ENCODE results near the gene CLEC2D. TPM values are rescaled to one million over a fixed set of nuclear protein-coding genes. Genes with fewer than 3 reads are reported as not detected.
A peak's percentile ranks its signal among the peaks of the same experiment; 100 is the strongest.
"Not testable (repeated sequence)": the region's sequence is repeated elsewhere in the genome, so short reads cannot be mapped to it uniquely, and the experiment has no call there.

The CLEC2D gene
- polyA plus RNA-seq, result 102 TPM

- peaks cover 0 to 2% (median 0%) of the 10 kb centered on the region in 3 donors for H3K9me3 Mint-ChIP-seq
- H3K27me3 Mint-ChIP-seq, result no peaks in the 10 kb centered on the region
- peak within 1 kb of the TSS; percentile 78 to 94 (median 90) for H3K27ac Mint-ChIP-seq
- peak within 1 kb of the TSS; percentile 85 to 91 (median 88) for H3K4me3 Mint-ChIP-seq
- H3K36me3 Mint-ChIP-seq, result peaks cover 5% of the 10 kb centered on the region
- peaks cover 53 to 60% (median 57%) of the 10 kb centered on the region in 3 donors for H3K4me1 Mint-ChIP-seq
Measured at GRCh38 chr12:9669534-9669933, at the start of gene CLEC2D. Gene CLEC2D, plus strand, starts transcription at chr12:9669713. Its CDS starts 22 bp downstream, at chr12:9669735.

GRCh38 chr12:9625019-9625418, 44.5 kb upstream of the CLEC2D start:
- Mint-ChIP-seq H3K36me3 (peaks cover 8% of the 10 kb centered on the region), H3K9me3 (peaks cover 0 to 8% (median 4%) of the 10 kb centered on the region in 3 donors), H3K4me3 (peak overlapping the region in 1 of 4 donors; percentile 43), H3K4me1 (peaks cover under 1 to 5% (median 4%) of the 10 kb centered on the region in 3 donors), H3K27me3 (no peaks in the 10 kb centered on the region), H3K27ac (no peak overlapping the region)

GRCh38 chr12:9626291-9626690, 43.2 kb upstream of the CLEC2D start:
- Mint-ChIP-seq H3K36me3 (peaks cover 4% of the 10 kb centered on the region), H3K9me3 (peaks cover 0 to 8% (median 4%) of the 10 kb centered on the region in 3 donors), H3K4me1 (peaks cover 0 to 2% (median 2%) of the 10 kb centered on the region in 3 donors), H3K27me3 (no peaks in the 10 kb centered on the region), H3K4me3 (no peak overlapping the region), H3K27ac (no peak overlapping the region)

GRCh38 chr12:9626821-9627220, 42.7 kb upstream of the CLEC2D start:
- Mint-ChIP-seq H3K27ac (no peak overlapping the region), H3K27me3 (no peaks in the 10 kb centered on the region), H3K36me3 (peaks cover 4% of the 10 kb centered on the region)

GRCh38 chr12:9632766-9633165, 36.7 kb upstream of the CLEC2D start:
- peaks cover 3% of the 10 kb centered on the region for H3K27me3 Mint-ChIP-seq
- H3K36me3 Mint-ChIP-seq, result peaks cover 9% of the 10 kb centered on the region
- peaks cover 0 to 3% (median 0%) of the 10 kb centered on the region in 3 donors for H3K9me3 Mint-ChIP-seq
- H3K4me3 Mint-ChIP-seq, result no peak overlapping the region
- peaks cover 30 to 34% (median 30%) of the 10 kb centered on the region in 3 donors for H3K4me1 Mint-ChIP-seq
- no peak overlapping the region for H3K27ac Mint-ChIP-seq

More at GRCh38 chr12:9626821-9627220, 42.7 kb upstream of the CLEC2D start:
- Mint-ChIP-seq H3K9me3 (peaks cover 0 to 8% (median 4%) of the 10 kb centered on the region in 3 donors), H3K4me1 (peaks cover 0 to 2% (median 0%) of the 10 kb centered on the region in 3 donors), H3K4me3 (no peak overlapping the region)

- Mint-ChIP-seq H3K36me3 (peaks cover 9% of the 10 kb centered on the region), H3K9me3 (peaks cover 0 to 3% (median 0%) of the 10 kb centered on the region in 3 donors), H3K4me3 (peak overlapping the region in 2 of 4 donors; percentile 53 to 74), H3K27me3 (peaks cover 3% of the 10 kb centered on the region), H3K27ac (peak overlapping the region in 2 of 3 donors; percentile 74 to 80), H3K4me1 (peaks cover 37 to 40% (median 40%) of the 10 kb centered on the region in 3 donors)
Measured at GRCh38 chr12:9634177-9634803, 35.2 kb upstream of the CLEC2D start.

- H3K9me3 Mint-ChIP-seq, result peaks cover 0 to 3% (median 0%) of the 10 kb centered on the region in 3 donors
Measured at GRCh38 chr12:9634969-9635754, 34.4 kb upstream of the CLEC2D start.

GRCh38 chr12:9636150-9636850, 33.2 kb upstream of the CLEC2D start:
- H3K36me3 Mint-ChIP-seq, result peaks cover 9% of the 10 kb centered on the region
- H3K9me3 Mint-ChIP-seq, result peaks cover 0 to 3% (median 0%) of the 10 kb centered on the region in 3 donors
- peak overlapping the region; percentile 7 to 80 (median 80) for H3K27ac Mint-ChIP-seq
- H3K27me3 Mint-ChIP-seq, result peaks cover 3% of the 10 kb centered on the region
- H3K4me3 Mint-ChIP-seq, result peak overlapping the region in 3 of 4 donors; percentile 53 to 66 (median 58)
- H3K4me1 Mint-ChIP-seq, result peaks cover 38 to 48% (median 42%) of the 10 kb centered on the region in 3 donors

More at GRCh38 chr12:9634969-9635754, 34.4 kb upstream of the CLEC2D start:
- Mint-ChIP-seq H3K36me3 (peaks cover 9% of the 10 kb centered on the region), H3K4me1 (peaks cover 38 to 40% (median 39%) of the 10 kb centered on the region in 3 donors), H3K4me3 (peak overlapping the region in 2 of 4 donors; percentile 9 to 66), H3K27me3 (peaks cover 3% of the 10 kb centered on the region), H3K27ac (peak overlapping the region in 2 of 3 donors; percentile 78 to 80)

- H3K27me3 Mint-ChIP-seq, result peaks cover 3% of the 10 kb centered on the region
- peak overlapping the region in 2 of 4 donors; percentile 27 to 58 for H3K4me3 Mint-ChIP-seq
- H3K36me3 Mint-ChIP-seq, result peaks cover 8% of the 10 kb centered on the region
- peak overlapping the region in 1 of 3 donors; percentile 80 for H3K27ac Mint-ChIP-seq
- peaks cover 38 to 49% (median 42%) of the 10 kb centered on the region in 3 donors for H3K4me1 Mint-ChIP-seq
- peaks cover 0 to 3% (median 0%) of the 10 kb centered on the region in 3 donors for H3K9me3 Mint-ChIP-seq
Measured at GRCh38 chr12:9636851-9637206, 32.7 kb upstream of the CLEC2D start.

- Mint-ChIP-seq H3K9me3 (peaks cover 0 to 3% (median under 1%) of the 10 kb centered on the region in 3 donors), H3K4me1 (peaks cover 40 to 51% (median 47%) of the 10 kb centered on the region in 3 donors), H3K36me3 (peaks cover 5% of the 10 kb centered on the region), H3K27me3 (peaks cover 3% of the 10 kb centered on the region), H3K4me3 (no peak overlapping the region), H3K27ac (peak overlapping the region in 1 of 3 donors; percentile 18)
Measured at GRCh38 chr12:9640024-9640423, 29.5 kb upstream of the CLEC2D start.

- peaks cover 30 to 40% (median 37%) of the 10 kb centered on the region in 3 donors for H3K4me1 Mint-ChIP-seq
Measured at GRCh38 chr12:9642606-9643265, 26.8 kb upstream of the CLEC2D start.

GRCh38 chr12:9643266-9643660, 26.2 kb upstream of the CLEC2D start:
- Mint-ChIP-seq H3K9me3 (peaks cover 0 to 4% (median 3%) of the 10 kb centered on the region in 3 donors), H3K27me3 (no peaks in the 10 kb centered on the region), H3K36me3 (no peaks in the 10 kb centered on the region), H3K4me3 (peak overlapping the region; percentile 82 to 95 (median 92)), H3K4me1 (peaks cover 26 to 37% (median 37%) of the 10 kb centered on the region in 3 donors), H3K27ac (peak overlapping the region in 2 of 3 donors; percentile 77 to 88)

More at GRCh38 chr12:9642606-9643265, 26.8 kb upstream of the CLEC2D start:
- Mint-ChIP-seq H3K9me3 (peaks cover 0 to 4% (median 3%) of the 10 kb centered on the region in 3 donors), H3K4me3 (peak overlapping the region; percentile 82 to 95 (median 92)), H3K27ac (peak overlapping the region in 2 of 3 donors; percentile 77 to 88), H3K36me3 (no peaks in the 10 kb centered on the region), H3K27me3 (no peaks in the 10 kb centered on the region)

- H3K27ac Mint-ChIP-seq, result peak overlapping the region; percentile 2 to 81 (median 18)
- H3K9me3 Mint-ChIP-seq, H3K27me3 Mint-ChIP-seq, H3K36me3 Mint-ChIP-seq: not testable (repeated sequence)
- peaks cover 24 to 45% (median 30%) of the 10 kb centered on the region in 3 donors for H3K4me1 Mint-ChIP-seq
- peak overlapping the region; percentile 6 to 93 (median 68) for H3K4me3 Mint-ChIP-seq
Measured at GRCh38 chr12:9644985-9645551, 24.4 kb upstream of the CLEC2D start.

Data from IgD-negative memory B cell (primary cell).